Progenitor cell of endocrine pancreas (in vitro differentiated cells): ENCODE results near the gene BCAP31. TPM values are rescaled to one million over a fixed set of nuclear protein-coding genes. Genes with fewer than 3 reads are reported as not detected.

ENCODE experiments used
- DNase-seq: peaks from one replicate; pipeline ENCODE4 v3.0.0; 2021; ENCODE audit warnings: low spot score; ENCODE audit not compliant: unreplicated experiment
- H3K27ac Mint-ChIP-seq: 2 replicates; pipeline ENCODE4 v1.8.0; 2021; ENCODE audit warnings: mild to moderate bottlenecking, moderate library complexity, mixed read lengths
- H3K27me3 Mint-ChIP-seq: 2 replicates; pipeline ENCODE4 v1.8.0; 2021; ENCODE audit warnings: mixed read lengths
- H3K36me3 Mint-ChIP-seq: 2 replicates; pipeline ENCODE4 v1.8.0; 2022; ENCODE audit warnings: mixed read lengths; ENCODE audit not compliant: insufficient read depth
- H3K4me1 Mint-ChIP-seq: 2 replicates; pipeline ENCODE4 v1.8.0; 2021; ENCODE audit warnings: low read depth, mixed read lengths
- H3K4me3 Mint-ChIP-seq: 2 replicates; pipeline ENCODE4 v1.8.0; 2021; ENCODE audit warnings: low read depth, mild to moderate bottlenecking, moderate library complexity, mixed read lengths
- H3K9me3 Mint-ChIP-seq: 2 replicates; pipeline ENCODE4 v1.8.0; 2021; ENCODE audit warnings: low read depth, mixed read lengths
- total RNA-seq: library from RNA; stranded (reverse); gene quantifications from 2 replicates; pipeline ENCODE4 v1.2.1, GENCODE V29; 2021
- TF ChIP-seq, protein P1 (sequence below): fragments of 200-600 bp; sonication (generic); IDR thresholded peaks from one replicate; pipeline ENCODE4 v1.5.0; 2021; ENCODE audit warnings: antibody characterized with exemption, mild to moderate bottlenecking; ENCODE audit not compliant: unreplicated experiment

BCAP31 gene
- total RNA-seq, 1 donor from 2014 or later = 142 TPM

GRCh38 chrX:153704021-153704526 lies 20.1 kb downstream of the BCAP31 start:
- Mint-ChIP-seq H3K27me3 (no peaks in the 10 kb centered on the region), H3K27ac (no peak overlapping the region), H3K9me3 (peaks cover 5% of the 10 kb centered on the region), H3K4me3 (no peak overlapping the region), H3K36me3 (peaks cover 1% of the 10 kb centered on the region), H3K4me1 (peaks cover 1% of the 10 kb centered on the region)
- no peak for DNase-seq
- TF ChIP-seq, protein P1, sequence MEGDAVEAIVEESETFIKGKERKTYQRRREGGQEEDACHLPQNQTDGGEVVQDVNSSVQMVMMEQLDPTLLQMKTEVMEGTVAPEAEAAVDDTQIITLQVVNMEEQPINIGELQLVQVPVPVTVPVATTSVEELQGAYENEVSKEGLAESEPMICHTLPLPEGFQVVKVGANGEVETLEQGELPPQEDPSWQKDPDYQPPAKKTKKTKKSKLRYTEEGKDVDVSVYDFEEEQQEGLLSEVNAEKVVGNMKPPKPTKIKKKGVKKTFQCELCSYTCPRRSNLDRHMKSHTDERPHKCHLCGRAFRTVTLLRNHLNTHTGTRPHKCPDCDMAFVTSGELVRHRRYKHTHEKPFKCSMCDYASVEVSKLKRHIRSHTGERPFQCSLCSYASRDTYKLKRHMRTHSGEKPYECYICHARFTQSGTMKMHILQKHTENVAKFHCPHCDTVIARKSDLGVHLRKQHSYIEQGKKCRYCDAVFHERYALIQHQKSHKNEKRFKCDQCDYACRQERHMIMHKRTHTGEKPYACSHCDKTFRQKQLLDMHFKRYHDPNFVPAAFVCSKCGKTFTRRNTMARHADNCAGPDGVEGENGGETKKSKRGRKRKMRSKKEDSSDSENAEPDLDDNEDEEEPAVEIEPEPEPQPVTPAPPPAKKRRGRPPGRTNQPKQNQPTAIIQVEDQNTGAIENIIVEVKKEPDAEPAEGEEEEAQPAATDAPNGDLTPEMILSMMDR = no peak

GRCh38 chrX:153703036-153703370 lies 21.2 kb downstream of the BCAP31 start:
- Mint-ChIP-seq H3K27me3 (no peaks in the 10 kb centered on the region), H3K36me3 (peaks cover 4% of the 10 kb centered on the region), H3K4me3 (no peak overlapping the region), H3K27ac (no peak overlapping the region), H3K4me1 (no peaks in the 10 kb centered on the region), H3K9me3 (peaks cover 5% of the 10 kb centered on the region)
- no peak for DNase-seq
- TF ChIP-seq, protein P1 = no peak

GRCh38 chrX:153702336-153703035 lies 21.7 kb downstream of the BCAP31 start:
- H3K9me3 Mint-ChIP-seq = peaks cover 5% of the 10 kb centered on the region
- no peak for DNase-seq
- H3K27ac Mint-ChIP-seq = no peak overlapping the region
- H3K36me3 Mint-ChIP-seq = peaks cover 4% of the 10 kb centered on the region
- H3K27me3 Mint-ChIP-seq = no peaks in the 10 kb centered on the region
- TF ChIP-seq, protein P1 = no peak
- no peak overlapping the region for H3K4me3 Mint-ChIP-seq
- H3K4me1 Mint-ChIP-seq = no peaks in the 10 kb centered on the region

GRCh38 chrX:153701706-153702105 lies 22.5 kb downstream of the BCAP31 start:
- no peak for DNase-seq
- TF ChIP-seq, protein P1 = no peak
- H3K27ac Mint-ChIP-seq = no peak overlapping the region
- H3K27me3 Mint-ChIP-seq = no peaks in the 10 kb centered on the region
- H3K4me1 Mint-ChIP-seq = no peaks in the 10 kb centered on the region
- H3K4me3 Mint-ChIP-seq = no peak overlapping the region
- H3K36me3 Mint-ChIP-seq = peaks cover 5% of the 10 kb centered on the region
- H3K9me3 Mint-ChIP-seq = peaks cover 3% of the 10 kb centered on the region

DNA sequence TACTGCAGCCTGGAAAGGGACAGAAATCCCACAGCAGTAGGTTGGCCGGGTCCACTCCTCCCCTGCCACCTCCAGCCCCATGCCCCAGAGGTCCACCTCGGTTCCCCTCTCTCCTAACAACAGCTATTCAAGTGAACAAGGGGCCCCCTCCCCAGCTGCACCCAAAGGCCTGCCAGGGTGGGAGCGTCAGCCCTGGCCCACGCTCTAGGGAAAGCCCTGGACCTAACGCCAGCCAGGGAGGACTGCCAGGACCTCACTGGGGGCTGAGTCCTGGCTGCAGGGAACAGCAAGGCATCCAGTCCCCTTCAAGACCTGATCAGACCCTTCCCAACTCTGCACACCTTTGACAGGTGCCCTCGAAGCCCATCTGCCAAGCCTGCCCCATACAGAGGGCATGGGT lies 23.2 kb downstream of the BCAP31 start:
- no peaks in the 10 kb centered on the region for H3K9me3 Mint-ChIP-seq
- no peaks in the 10 kb centered on the region for H3K27me3 Mint-ChIP-seq
- no peak overlapping the region for H3K27ac Mint-ChIP-seq
- DNase-seq = no peak
- no peaks in the 10 kb centered on the region for H3K4me1 Mint-ChIP-seq
- TF ChIP-seq, protein P1 = no peak
- H3K36me3 Mint-ChIP-seq = peaks cover 5% of the 10 kb centered on the region
- no peak overlapping the region for H3K4me3 Mint-ChIP-seq
